Trophoblast cell (in vitro differentiated cells and primary cell): ENCODE data around the gene PHACTR1.

ENCODE experiments used
- DNase-seq, 2 donors: peaks; one replicate each; pipeline ENCODE4 v3.0.0-alpha.2; 2016
- H2AFZ ChIP-seq: 2 replicates; pipeline ENCODE4 v1.6.1; 2013; ENCODE audit warnings: low read length, moderate library complexity, mild to moderate bottlenecking; ENCODE audit not compliant: insufficient read depth, poor library complexity
- H2AK5ac ChIP-seq: 2 replicates; pipeline ENCODE4 v1.6.1; 2013; ENCODE audit warnings: mild to moderate bottlenecking, low read length
- H2BK120ac ChIP-seq: 2 replicates; pipeline ENCODE4 v1.6.1; 2013; ENCODE audit warnings: low read length, mild to moderate bottlenecking, moderate library complexity; ENCODE audit not compliant: insufficient read depth, poor library complexity
- H2BK12ac ChIP-seq: 2 replicates; pipeline ENCODE4 v1.6.1; 2013; ENCODE audit warnings: mild to moderate bottlenecking, low read length, moderate library complexity
- H2BK5ac ChIP-seq: 2 replicates; pipeline ENCODE4 v1.6.1; 2013; ENCODE audit warnings: low read length, low read depth, moderate library complexity, mild to moderate bottlenecking; ENCODE audit not compliant: poor library complexity
- H3K14ac ChIP-seq: 2 replicates; pipeline ENCODE4 v1.6.1; 2013; ENCODE audit warnings: mild to moderate bottlenecking, low read length
- H3K18ac ChIP-seq: 2 replicates; pipeline ENCODE4 v1.6.1; 2013; ENCODE audit warnings: mild to moderate bottlenecking, low read length
- H3K23ac ChIP-seq: 2 replicates; pipeline ENCODE4 v1.6.1; 2013; ENCODE audit warnings: low read length
- H3K27ac ChIP-seq: 2 replicates; pipeline ENCODE4 v1.5.1; 2013; ENCODE audit warnings: low read depth, mild to moderate bottlenecking, inconsistent platforms, low read length, moderate library complexity
- H3K27me3 ChIP-seq: 2 replicates; pipeline ENCODE4 v1.6.1; 2013; ENCODE audit warnings: inconsistent platforms, mild to moderate bottlenecking, low read length, moderate library complexity; ENCODE audit not compliant: insufficient read depth
- H3K36me3 ChIP-seq, 2 experiments: 1 replicate in 1 of 2; 2 replicates in 1 of 2; pipeline ENCODE4 v1.6.1; 2013; ENCODE audit warnings: low read length in 2 of 2, mild to moderate bottlenecking in 2 of 2, moderate library complexity in 1 of 2; ENCODE audit not compliant: insufficient read depth in 2 of 2, control insufficient read depth in 1 of 2
- H3K4ac ChIP-seq: 2 replicates; pipeline ENCODE4 v1.6.1; 2013; ENCODE audit warnings: low read depth, mild to moderate bottlenecking, low read length, moderate library complexity
- H3K4me1 ChIP-seq, 2 experiments: 1 replicate in 1 of 2; 2 replicates in 1 of 2; pipeline ENCODE4 v1.6.1; 2013; ENCODE audit warnings: low read length in 2 of 2, mild to moderate bottlenecking in 2 of 2, moderate library complexity in 1 of 2; ENCODE audit not compliant: insufficient read depth in 2 of 2, control insufficient read depth in 1 of 2
- H3K4me2 ChIP-seq: 2 replicates; pipeline ENCODE4 v1.6.1; 2013; ENCODE audit warnings: inconsistent platforms, mild to moderate bottlenecking, low read length, moderate library complexity
- H3K4me3 ChIP-seq: 2 replicates; pipeline ENCODE4 v1.5.1; 2013; ENCODE audit warnings: mild to moderate bottlenecking, low read depth, low read length, inconsistent platforms
- H3K79me1 ChIP-seq: one replicate; pipeline ENCODE4 v1.6.1; 2013; ENCODE audit warnings: low read length
- H3K79me2 ChIP-seq: 2 replicates; pipeline ENCODE4 v1.6.1; 2013; ENCODE audit warnings: low read length, mild to moderate bottlenecking; ENCODE audit not compliant: control insufficient read depth, insufficient read depth, poor library complexity
- H3K9ac ChIP-seq: 2 replicates; pipeline ENCODE4 v1.6.1; 2013; ENCODE audit warnings: mild to moderate bottlenecking, low read length
- H3K9me3 ChIP-seq: 2 replicates; pipeline ENCODE4 v1.6.1; 2013; ENCODE audit warnings: low read depth, mild to moderate bottlenecking, control low read depth, inconsistent platforms, low read length; ENCODE audit not compliant: insufficient read depth
- H4K12ac ChIP-seq: 2 replicates; pipeline ENCODE4 v1.6.1; 2013; ENCODE audit warnings: low read depth, mild to moderate bottlenecking, low read length, moderate library complexity
- H4K8ac ChIP-seq: 2 replicates; pipeline ENCODE4 v1.6.1; 2013; ENCODE audit warnings: low read depth, mild to moderate bottlenecking, low read length, moderate library complexity
- H4K91ac ChIP-seq: one replicate; pipeline ENCODE4 v1.6.1; 2013; ENCODE audit warnings: low read depth, mild to moderate bottlenecking, low read length, moderate library complexity
- WGBS: extraction: QIAGEN DNeasy Blood & Tissue Kit; methylation state at CpG from one replicate; pipeline ENCODE4 v1.1.7; 2013; ENCODE audit warnings: missing lambda C conversion rate; ENCODE audit not compliant: insufficient read length, insufficient coverage; ENCODE audit errors: extremely low coverage; 5-methylcytosine and 5-hydroxymethylcytosine counted together

Gene PHACTR1

DNA sequence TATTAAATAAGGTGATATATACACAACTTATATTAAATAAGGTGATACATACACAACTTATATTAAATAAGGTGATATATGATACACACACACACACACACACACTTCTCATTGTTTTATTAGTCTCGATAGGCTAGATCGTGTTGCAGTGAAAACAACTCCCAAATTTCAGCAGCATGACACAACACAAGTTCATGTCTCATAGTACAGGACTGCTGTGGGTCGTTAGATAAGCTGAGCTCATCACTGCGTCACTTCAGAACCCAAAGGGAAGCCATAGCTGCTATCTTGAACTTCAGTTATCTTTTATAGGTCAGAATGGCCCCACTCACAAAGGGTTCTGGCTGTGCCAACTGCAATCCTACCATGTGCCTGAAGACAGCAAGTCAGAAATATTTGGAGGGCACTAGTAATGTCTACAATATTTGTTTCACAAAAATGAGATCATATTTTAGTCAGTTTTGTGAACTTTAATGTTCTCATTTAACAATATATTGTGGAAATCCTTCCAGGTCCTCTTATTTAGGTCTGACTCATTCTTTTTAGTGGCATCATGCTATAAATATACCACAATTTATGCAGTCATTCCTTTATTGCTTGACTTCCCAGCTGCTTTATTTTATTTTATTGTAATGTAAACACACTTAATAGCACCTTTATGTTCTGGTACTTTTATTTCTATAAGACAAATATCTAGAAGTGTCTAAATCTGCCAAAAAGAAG lies 290.2 kb downstream of the PHACTR1 start:
- H3K27ac ChIP-seq, result no peak overlapping the region
- H3K4me3 ChIP-seq, result no peak overlapping the region
- H3K27me3 ChIP-seq, result no peaks in the 10 kb centered on the region
- no peak overlapping the region for H2BK120ac ChIP-seq
- H3K9me3 ChIP-seq, result no peaks in the 10 kb centered on the region
- H3K4me1 ChIP-seq, result no peaks in the 10 kb centered on the region
- H2BK12ac ChIP-seq, result no peak overlapping the region
- no peak overlapping the region for H3K4ac ChIP-seq
- H2AK5ac ChIP-seq, result no peak overlapping the region
- no peaks in the 10 kb centered on the region for H3K79me1 ChIP-seq
- H2BK5ac ChIP-seq, result no peak overlapping the region
- no peak overlapping the region for H3K14ac ChIP-seq
- H4K91ac ChIP-seq, result no peak overlapping the region
- H4K12ac ChIP-seq, result no peak overlapping the region
- H4K8ac ChIP-seq, result no peak overlapping the region
- WGBS, result no CpG with 5 or more reads among the region's 4 CpGs
- H3K4me2 ChIP-seq, result no peak overlapping the region
- no peaks in the 10 kb centered on the region for H3K79me2 ChIP-seq
- no peak overlapping the region for H3K18ac ChIP-seq
- no peak overlapping the region for H3K23ac ChIP-seq
- no peak for DNase-seq
- no peaks in the 10 kb centered on the region for H3K36me3 ChIP-seq
- no peak overlapping the region for H2AFZ ChIP-seq
- no peak overlapping the region for H3K9ac ChIP-seq

DNA sequence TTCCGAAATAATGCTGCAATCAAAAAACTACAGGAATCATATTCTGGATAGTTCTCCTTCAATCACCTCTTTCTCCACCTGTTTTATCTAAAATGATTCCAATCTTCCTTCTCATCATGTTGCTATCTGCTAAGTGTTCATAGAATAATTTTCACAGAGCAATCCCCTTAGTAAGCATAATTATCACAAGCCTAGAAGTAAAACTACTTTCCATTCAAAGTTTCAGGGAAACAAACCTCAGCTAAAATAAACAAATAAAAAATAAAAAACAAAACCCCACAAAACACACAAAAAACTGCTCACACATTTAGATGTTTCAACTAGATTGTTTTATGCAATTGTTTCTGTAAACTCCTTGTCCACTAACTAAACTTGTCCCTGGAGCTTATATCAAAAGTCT lies 291.2 kb downstream of the PHACTR1 start:
- Histone ChIP-seq H3K4ac (no peak overlapping the region), H3K4me2 (no peak overlapping the region), H3K79me1 (no peaks in the 10 kb centered on the region), H2AK5ac (no peak overlapping the region), H2BK5ac (no peak overlapping the region), H3K23ac (no peak overlapping the region), H3K14ac (no peak overlapping the region), H4K12ac (no peak overlapping the region), H2BK120ac (no peak overlapping the region), H4K8ac (no peak overlapping the region), H3K79me2 (no peaks in the 10 kb centered on the region), H2BK12ac (no peak overlapping the region), H3K18ac (no peak overlapping the region), H3K9ac (no peak overlapping the region), H3K9me3 (no peaks in the 10 kb centered on the region), H3K27ac (no peak overlapping the region), H3K4me3 (no peak overlapping the region), H2AFZ (no peak overlapping the region), H3K36me3 (no peaks in the 10 kb centered on the region), H3K4me1 (no peaks in the 10 kb centered on the region), H4K91ac (no peak overlapping the region), H3K27me3 (peaks cover 4% of the 10 kb centered on the region)
- WGBS, result no CpG with 5 or more reads among the region's 1 CpG
- DNase-seq, result no peak

DNA sequence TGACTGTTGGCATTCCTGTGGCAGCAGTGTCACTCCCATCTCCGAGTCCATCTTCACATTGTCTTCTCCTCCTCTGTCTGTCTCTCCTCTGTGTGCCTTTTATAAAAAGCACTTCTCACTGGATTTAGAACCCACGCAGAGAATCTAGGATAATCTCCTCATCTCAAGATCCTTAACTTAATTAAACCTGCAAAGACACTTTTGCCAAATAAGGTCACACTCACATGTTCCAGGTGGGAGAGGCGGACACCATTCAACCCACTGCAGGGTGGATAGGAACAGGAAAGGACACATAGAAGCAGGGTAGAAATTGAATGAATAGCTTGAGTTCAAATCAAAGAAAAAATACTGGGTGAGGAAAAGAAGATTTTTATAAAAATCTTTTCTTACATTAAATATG lies 292.5 kb downstream of the PHACTR1 start:
- Histone ChIP-seq H3K27me3 (peaks cover 15% of the 10 kb centered on the region), H2BK5ac (no peak overlapping the region), H3K4ac (no peak overlapping the region), H3K4me1 (peaks cover 6 to 7% of the 10 kb centered on the region in 2 experiments), H4K91ac (no peak overlapping the region), H3K36me3 (no peaks in the 10 kb centered on the region), H2AK5ac (no peak overlapping the region), H2AFZ (no peak overlapping the region), H3K79me2 (no peaks in the 10 kb centered on the region), H3K4me2 (no peak overlapping the region), H3K23ac (no peak overlapping the region), H4K8ac (no peak overlapping the region), H3K9ac (no peak overlapping the region), H3K9me3 (no peaks in the 10 kb centered on the region), H2BK120ac (no peak overlapping the region), H3K79me1 (no peaks in the 10 kb centered on the region), H4K12ac (no peak overlapping the region), H2BK12ac (no peak overlapping the region), H3K14ac (no peak overlapping the region), H3K27ac (no peak overlapping the region), H3K18ac (no peak overlapping the region), H3K4me3 (no peak overlapping the region)
- no CpG with 5 or more reads among the region's 3 CpGs for WGBS
- no peak for DNase-seq

DNA sequence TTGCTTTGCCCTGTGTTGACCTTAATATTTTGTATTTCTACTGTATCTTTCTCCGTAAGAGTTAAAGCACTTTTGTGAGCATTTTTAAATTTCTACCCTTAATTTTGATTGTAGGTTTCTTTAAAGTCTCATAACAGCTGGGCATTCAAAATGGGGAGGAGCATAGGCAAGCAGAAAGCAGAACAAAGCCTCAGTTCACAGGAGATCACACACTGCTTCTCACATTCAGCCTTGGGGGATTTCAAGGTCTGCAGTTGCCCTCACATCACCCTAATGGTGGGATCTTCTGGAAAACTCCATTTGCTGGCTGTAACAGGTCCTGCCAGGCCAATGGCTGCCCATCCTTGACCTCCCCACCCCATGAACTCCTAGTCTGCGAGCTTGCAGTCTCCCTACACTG lies 292.9 kb downstream of the PHACTR1 start:
- H2BK5ac ChIP-seq, result no peak overlapping the region
- no peak overlapping the region for H4K91ac ChIP-seq
- WGBS, result no CpG with 5 or more reads among the region's 2 CpGs
- no peak overlapping the region for H3K4me3 ChIP-seq
- no peaks in the 10 kb centered on the region for H3K79me1 ChIP-seq
- no peak overlapping the region for H2BK12ac ChIP-seq
- no peak overlapping the region for H3K9ac ChIP-seq
- no peak overlapping the region for H2BK120ac ChIP-seq
- H3K27me3 ChIP-seq, result peaks cover 19% of the 10 kb centered on the region
- no peak overlapping the region for H3K14ac ChIP-seq
- no peak for DNase-seq
- no peak overlapping the region for H2AFZ ChIP-seq
- H4K12ac ChIP-seq, result no peak overlapping the region
- H3K4me1 ChIP-seq, result peaks cover 10 to 11% of the 10 kb centered on the region in 2 experiments
- no peak overlapping the region for H2AK5ac ChIP-seq
- no peaks in the 10 kb centered on the region for H3K79me2 ChIP-seq
- H3K23ac ChIP-seq, result no peak overlapping the region
- no peak overlapping the region for H3K4ac ChIP-seq
- no peak overlapping the region for H3K18ac ChIP-seq
- H4K8ac ChIP-seq, result no peak overlapping the region
- no peaks in the 10 kb centered on the region for H3K9me3 ChIP-seq
- no peak overlapping the region for H3K27ac ChIP-seq
- H3K4me2 ChIP-seq, result no peak overlapping the region
- H3K36me3 ChIP-seq, result no peaks in the 10 kb centered on the region
